ACC112 (cell line): ENCODE data around the gene CFB.
"Not testable (repeated sequence)": the region's sequence is repeated elsewhere in the genome, so short reads cannot be mapped to it uniquely, and the experiment has no call there.

Source experiments
- H2AFZ ChIP-seq: fragments of 200-600 bp; sonication (generic); one replicate; pipeline ENCODE4 v1.6.0; 2017; ENCODE audit warnings: antibody characterized with exemption, low read length; ENCODE audit not compliant: unreplicated experiment
- H3K27ac ChIP-seq: fragments of 200-600 bp; sonication (generic); 2 replicates; pipeline ENCODE4 v1.5.1; 2014; ENCODE audit warnings: low read depth, mild to moderate bottlenecking, antibody characterized with exemption, low read length, moderate library complexity
- H3K27me3 ChIP-seq: fragments of 200-600 bp; sonication (generic); 2 replicates; pipeline ENCODE4 v1.6.1; 2014; ENCODE audit warnings: mild to moderate bottlenecking, antibody characterized with exemption, low read length, moderate library complexity, mixed read lengths; ENCODE audit not compliant: insufficient read depth
- H3K36me3 ChIP-seq: fragments of 200-600 bp; sonication (generic); 2 replicates; pipeline ENCODE4 v1.6.1; 2016; ENCODE audit warnings: mild to moderate bottlenecking, antibody characterized with exemption, low read length, moderate library complexity, mixed read lengths; ENCODE audit not compliant: insufficient read depth
- H3K4me1 ChIP-seq: fragments of 200-600 bp; sonication (generic); one replicate; pipeline ENCODE4 v1.6.1; 2016; ENCODE audit warnings: low read length, mixed read lengths; ENCODE audit not compliant: insufficient read depth, unreplicated experiment, control insufficient read depth
- H3K4me3 ChIP-seq: fragments of 200-600 bp; sonication (generic); 2 replicates; pipeline ENCODE4 v1.5.1; 2014; ENCODE audit warnings: mild to moderate bottlenecking, low read depth, low read length
- H3K79me2 ChIP-seq: fragments of 200-600 bp; sonication (generic); one replicate; pipeline ENCODE4 v1.6.0; 2016; ENCODE audit warnings: low read length; ENCODE audit not compliant: control insufficient read depth, unreplicated experiment, insufficient read depth

The CFB gene

GRCh38 chr6:31994421-31994820 is 48.5 kb downstream of the CFB start:
- not testable (repeated sequence) for H3K27ac ChIP-seq, H2AFZ ChIP-seq, H3K27me3 ChIP-seq, H3K79me2 ChIP-seq, H3K36me3 ChIP-seq, H3K4me1 ChIP-seq, H3K4me3 ChIP-seq

- not testable (repeated sequence) for H2AFZ ChIP-seq, H3K27me3 ChIP-seq, H3K4me1 ChIP-seq, H3K4me3 ChIP-seq, H3K27ac ChIP-seq, H3K36me3 ChIP-seq, H3K79me2 ChIP-seq
Observed at GRCh38 chr6:31996385-31996784, 50.5 kb downstream of the CFB start.
